ENCODE results near the gene ANKFN1. TPM values are rescaled to one million over a fixed set of nuclear protein-coding genes. Genes with fewer than 3 reads are reported as not detected.

The ANKFN1 gene
- total and polyA plus RNA-seq, 2 of the 13 experiments (the other 11 are each of a cell fraction or from before 2014, with no cell fraction given) = not detected

GRCh38 chr17:56447171-56447570 lies 293.9 kb downstream of the ANKFN1 start (continued):
- TF ChIP-seq ATF1 (CRISPR knock-in tag; IDR thresholded peaks at IDR 0.05) (no peak), HOXA3 (CRISPR knock-in tag; IDR thresholded peaks at IDR 0.05) (no peak), FOXA3 (CRISPR knock-in tag; IDR thresholded peaks at IDR 0.05) (no peak), ZNF629 (CRISPR knock-in tag; conservative IDR thresholded peaks at IDR 0.05) (no peak), IRF2 (CRISPR knock-in tag; IDR thresholded peaks at IDR 0.05) (no peak)

- no TSS peak for BruUV-seq (replicated peaks)
- WGBS (ENCODE audit: low lambda C conversion rate) = 4% methylated on average over 2 of the region's 2 CpGs
- DNase-seq (ENCODE audit: low spot score) = no peak
- no peak for ATAC-seq
- no peak overlapping the region for H3K4me3 ChIP-seq (replicated peaks in 1 of 3; ENCODE audit: insufficient read depth in 1 of 3, low read depth in 2 of 3, low read length in 3 of 3)
- no peaks in the 10 kb centered on the region for H3K4me1 ChIP-seq (ENCODE audit: insufficient read depth, low read length)
- H2AFZ ChIP-seq (ENCODE audit: low read length) = no peak overlapping the region
- H3K4me2 ChIP-seq (ENCODE audit: low read depth, low read length) = no peak overlapping the region
- no peaks in the 10 kb centered on the region for H3K9me3 ChIP-seq (ENCODE audit: low read length)
- ChIA-PET POLR2A (no interaction called here), CTCF (ENCODE audit: low intra/inter-chr PET ratio, low total read pairs) (no interaction called here)
- no peak overlapping the region for H3K27ac ChIP-seq (ENCODE audit: extremely low read length, insufficient read depth, low read length)
- H3K36me3 ChIP-seq (replicated peaks in 1 of 2; ENCODE audit: control insufficient read depth in 1 of 2, insufficient read depth in 2 of 2, low read length in 2 of 2) = no peaks in the 10 kb centered on the region
- H4K20me1 ChIP-seq (ENCODE audit: insufficient read depth, low read length) = no peaks in the 10 kb centered on the region
- H3K27me3 ChIP-seq (ENCODE audit: control insufficient read depth in 1 of 2, insufficient read depth in 2 of 2, low read length in 2 of 2) = peaks cover 0 to 9% of the 10 kb centered on the region in 2 experiments; a peak in 2 of 5 replicates
- intact Hi-C loops (cut with micrococcal nuclease; ENCODE audit: unreplicated experiment) = no loop called here
- TF ChIP-seq MAFK (conservative IDR thresholded peaks at IDR 0.05 in 1 of 2, IDR thresholded peaks at IDR 0.05 in 1 of 2; ENCODE audit: low read length in 2 of 2) (peak; percentile 20 to 40; a peak in 2 of 4 replicates), KDM2A (CRISPR knock-in tag; IDR thresholded peaks at IDR 0.05; ENCODE audit: borderline replicate concordance, low read depth) (no peak)
- no peak for FAIRE-seq
- no peaks in the 10 kb centered on the region for H3K79me2 ChIP-seq (ENCODE audit: insufficient read depth, low read length)
- no peak overlapping the region for H3K9ac ChIP-seq (ENCODE audit: insufficient read depth, low read depth, low read length)
- in situ Hi-C loops (cut with HindIII; ENCODE audit: extremely low pct_ligation_motif_present, low pct_unique_long_range_greater_than_20kb) = no loop called here
These were observed 295.1 kb downstream of the ANKFN1 start for GRCh38 chr17:56448371-56448770.

- H3K4me1 ChIP-seq (ENCODE audit: insufficient read depth, low read length) = no peaks in the 10 kb centered on the region
- H3K79me2 ChIP-seq (ENCODE audit: insufficient read depth, low read length) = no peaks in the 10 kb centered on the region
- no peak overlapping the region for H2AFZ ChIP-seq (ENCODE audit: low read length)
- DNase-seq (ENCODE audit: low spot score) (no peak), FAIRE-seq (no peak), ATAC-seq (no peak)
- H3K4me3 ChIP-seq (replicated peaks in 1 of 3; ENCODE audit: insufficient read depth in 1 of 3, low read depth in 2 of 3, low read length in 3 of 3) = no peak overlapping the region
- no TSS peak for BruUV-seq (replicated peaks)
- in situ Hi-C loops (cut with HindIII; ENCODE audit: extremely low pct_ligation_motif_present, low pct_unique_long_range_greater_than_20kb) (no loop called here), intact Hi-C loops (cut with micrococcal nuclease; ENCODE audit: unreplicated experiment) (no loop called here)
- CTCF ChIA-PET (ENCODE audit: low intra/inter-chr PET ratio, low total read pairs) = no interaction called here
- TF ChIP-seq TAF15 (IDR thresholded peaks at IDR 0.05; ENCODE audit: low read depth, low read length, poor library complexity, severe bottlenecking) (no peak), ZMAT5 (CRISPR knock-in tag; IDR thresholded peaks at IDR 0.05; ENCODE audit: borderline replicate concordance, low read depth) (no peak), ZKSCAN1 (IDR thresholded peaks at IDR 0.05; ENCODE audit: low read length) (no peak), DMAP1 (CRISPR knock-in tag; IDR thresholded peaks at IDR 0.05) (no peak), ZNF598 (CRISPR knock-in tag; IDR thresholded peaks at IDR 0.05; ENCODE audit: borderline replicate concordance) (no peak), ATF3 (CRISPR knock-in tag; IDR thresholded peaks at IDR 0.05) (no peak), KLF12 (CRISPR knock-in tag; IDR thresholded peaks at IDR 0.05; ENCODE audit: borderline replicate concordance) (no peak), ZNF10 (CRISPR knock-in tag; IDR thresholded peaks at IDR 0.05; ENCODE audit: borderline replicate concordance, low read depth) (no peak), GABPA (IDR thresholded peaks at IDR 0.05; ENCODE audit: low read depth, low read length) (no peak), GABPA (CRISPR knock-in tag; IDR thresholded peaks at IDR 0.05; ENCODE audit: low read depth) (no peak), TGIF2 (CRISPR knock-in tag; IDR thresholded peaks at IDR 0.05) (no peak), NFIC (IDR thresholded peaks at IDR 0.05; ENCODE audit: low read length) (no peak), FOXK1 (CRISPR knock-in tag; IDR thresholded peaks at IDR 0.05; ENCODE audit: borderline replicate concordance, low read depth) (no peak), ZBTB38 (CRISPR knock-in tag; IDR thresholded peaks at IDR 0.05) (no peak), ETV6 (CRISPR knock-in tag; conservative IDR thresholded peaks at IDR 0.05) (no peak)
- H3K9ac ChIP-seq (ENCODE audit: insufficient read depth, low read depth, low read length) = no peak overlapping the region
- POLR2A ChIA-PET = no interaction called here
- no peak overlapping the region for H3K27ac ChIP-seq (ENCODE audit: extremely low read length, insufficient read depth, low read length)
- no peaks in the 10 kb centered on the region for H3K36me3 ChIP-seq (replicated peaks in 1 of 2; ENCODE audit: control insufficient read depth in 1 of 2, insufficient read depth in 2 of 2, low read length in 2 of 2)
- H4K20me1 ChIP-seq (ENCODE audit: insufficient read depth, low read length) = no peaks in the 10 kb centered on the region
- WGBS (ENCODE audit: low lambda C conversion rate) = 8% methylated on average over 8 of the region's 8 CpGs
- no peak overlapping the region for H3K4me2 ChIP-seq (ENCODE audit: low read depth, low read length)
- H3K9me3 ChIP-seq (ENCODE audit: low read length) = no peaks in the 10 kb centered on the region
- H3K27me3 ChIP-seq (ENCODE audit: control insufficient read depth in 1 of 2, insufficient read depth in 2 of 2, low read length in 2 of 2) = peaks cover 0 to 9% of the 10 kb centered on the region in 2 experiments; a peak in 2 of 5 replicates
These were observed 295.9 kb downstream of the ANKFN1 start for GRCh38 chr17:56449176-56449575.

Measured in HepG2 (cell line).